Astrocyte (in vitro differentiated cells and primary cell): ENCODE measurements around the gene SLC38A8.

ENCODE experiments used
- CTCF ChIP-seq: IDR thresholded peaks from 2 replicates; pipeline ENCODE4 v1.5.1; 2011; ENCODE audit warnings: low read depth, mild to moderate bottlenecking, inconsistent platforms, low read length, moderate library complexity; ENCODE audit not compliant: insufficient read depth
- EZH2 ChIP-seq: IDR thresholded peaks from 2 replicates; pipeline ENCODE4 v1.6.1; 2012; ENCODE audit warnings: mild to moderate bottlenecking, low read length, inconsistent platforms; ENCODE audit not compliant: insufficient read depth

DNA sequence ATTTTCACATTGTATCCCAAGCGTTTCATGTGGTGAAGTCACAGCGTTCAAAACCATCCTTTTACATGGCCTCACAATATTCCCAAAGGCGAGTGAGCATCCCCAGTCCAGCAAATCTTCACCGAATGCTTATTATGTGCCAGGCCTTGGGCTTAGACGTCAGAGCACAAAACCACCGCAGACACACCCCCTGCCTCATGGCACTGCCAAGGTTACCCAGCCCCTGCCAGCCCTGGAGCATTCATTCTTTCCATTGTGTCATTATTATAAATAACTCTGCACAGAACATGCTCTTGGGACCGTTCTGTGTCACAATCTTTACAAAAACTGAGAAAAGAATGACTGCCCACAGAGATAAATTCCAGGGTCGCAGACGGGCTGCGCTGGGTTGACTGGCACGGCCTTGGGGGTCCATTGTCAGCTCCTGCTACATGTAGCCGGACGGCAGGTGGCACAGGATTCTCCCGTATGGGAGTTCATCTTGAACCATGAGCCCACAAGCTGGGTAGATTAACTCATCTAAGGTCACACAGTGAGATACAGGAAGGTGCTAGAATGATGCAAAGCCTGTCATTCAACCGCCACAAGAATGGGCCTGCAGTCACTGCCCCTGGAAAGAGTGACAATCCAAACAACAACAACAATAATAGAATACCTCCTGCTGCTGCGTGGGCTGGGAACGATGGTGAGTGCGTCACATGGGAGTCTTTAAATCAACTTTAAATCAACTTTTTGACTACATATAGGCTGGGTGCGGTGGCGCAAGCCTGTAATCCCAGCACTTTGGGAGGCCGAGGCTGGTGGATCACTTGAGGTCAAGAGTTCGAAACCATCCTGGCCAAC lies 79.1 kb downstream of the SLC38A8 start:
- TF ChIP-seq CTCF (no peak), EZH2 (no peak)
